CD4-positive, alpha-beta T cell treated with Interleukin-17A for 1 hour (primary cell): ENCODE data around the gene PSENEN.
A peak's percentile ranks its signal among the peaks of the same experiment; 100 is the strongest.
"Not testable (repeated sequence)": the region's sequence is repeated elsewhere in the genome, so short reads cannot be mapped to it uniquely, and the experiment has no call there.

ENCODE experiments used
- DNase-seq: peaks from one replicate; pipeline ENCODE4 v3.0.0-alpha.2; 2020

The PSENEN gene

GRCh38 chr19:35752746-35753350, 7.4 kb downstream of the PSENEN start:
- no peak for DNase-seq

DNA sequence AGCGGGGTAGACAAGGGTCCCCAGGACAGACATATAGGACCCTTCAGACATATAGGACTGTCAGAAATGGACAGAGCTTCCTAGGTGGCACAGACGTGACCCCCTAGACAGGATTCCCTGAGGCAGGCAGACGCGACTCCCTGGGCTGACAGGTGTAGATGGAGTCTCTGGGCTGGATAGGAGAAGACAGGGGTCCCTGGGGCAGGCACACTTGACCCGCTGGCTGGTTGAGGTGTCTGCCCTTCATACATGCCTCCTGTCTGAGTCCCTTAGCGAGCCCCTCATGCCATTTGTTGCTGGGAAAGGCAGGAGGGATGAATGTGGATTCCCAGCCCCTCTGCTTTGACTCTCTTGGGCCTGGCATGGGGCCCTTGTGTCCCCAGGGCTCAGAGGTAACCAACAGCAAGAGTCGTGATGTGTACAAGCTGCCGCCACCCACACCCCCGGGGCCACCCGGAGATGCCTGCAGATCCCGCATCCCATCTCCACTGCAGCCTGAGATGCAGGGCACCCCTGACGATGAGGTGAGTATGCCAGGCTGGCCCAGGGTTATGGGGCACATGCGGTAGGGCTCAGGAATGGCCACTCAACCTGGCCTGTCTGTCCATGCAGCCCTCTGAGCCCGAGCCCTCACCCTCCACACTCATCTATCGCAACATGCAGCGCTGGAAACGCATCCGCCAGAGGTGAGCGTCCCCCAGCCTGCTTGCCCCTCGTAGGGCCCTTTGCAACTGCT, 8.4 kb downstream of the PSENEN start:
- DNase-seq, result no peak

DNA sequence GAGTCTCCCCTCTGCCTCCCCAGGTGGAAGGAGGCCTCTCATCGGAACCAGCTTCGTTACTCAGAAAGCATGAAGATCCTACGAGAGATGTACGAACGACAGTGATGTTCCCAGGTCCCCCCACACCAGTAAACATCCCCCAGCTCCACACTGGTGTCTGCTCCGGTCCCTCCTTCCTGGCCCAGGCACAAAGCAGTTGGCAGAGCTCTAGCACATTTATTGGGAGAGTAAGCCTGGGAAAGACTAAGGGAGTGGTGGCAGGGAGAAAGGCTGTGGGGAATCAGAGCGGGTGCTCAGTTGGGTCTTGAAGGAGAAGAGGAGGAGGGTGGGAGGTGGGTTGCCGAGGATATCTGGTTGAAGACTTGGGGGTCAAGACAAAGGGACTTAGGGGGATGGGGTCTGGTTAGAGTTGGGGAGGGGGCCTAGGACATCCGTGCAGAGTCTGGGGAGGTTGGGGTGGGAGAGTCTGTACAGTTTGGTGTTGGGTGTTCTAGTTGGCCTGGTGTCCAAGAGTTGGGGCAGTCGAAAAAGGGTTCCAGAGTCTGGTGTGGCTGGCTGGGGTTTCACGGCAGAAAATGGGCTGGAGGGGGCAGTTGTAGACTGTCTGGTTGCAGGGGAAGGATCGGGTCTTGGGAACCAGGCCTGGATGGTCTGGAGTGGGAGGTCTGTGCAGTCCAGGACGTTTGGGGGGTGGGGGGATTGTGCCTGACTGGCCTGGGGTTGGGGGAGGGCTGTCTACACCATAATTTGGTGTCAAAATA, 9.1 kb downstream of the PSENEN start:
- no peak for DNase-seq

DNA sequence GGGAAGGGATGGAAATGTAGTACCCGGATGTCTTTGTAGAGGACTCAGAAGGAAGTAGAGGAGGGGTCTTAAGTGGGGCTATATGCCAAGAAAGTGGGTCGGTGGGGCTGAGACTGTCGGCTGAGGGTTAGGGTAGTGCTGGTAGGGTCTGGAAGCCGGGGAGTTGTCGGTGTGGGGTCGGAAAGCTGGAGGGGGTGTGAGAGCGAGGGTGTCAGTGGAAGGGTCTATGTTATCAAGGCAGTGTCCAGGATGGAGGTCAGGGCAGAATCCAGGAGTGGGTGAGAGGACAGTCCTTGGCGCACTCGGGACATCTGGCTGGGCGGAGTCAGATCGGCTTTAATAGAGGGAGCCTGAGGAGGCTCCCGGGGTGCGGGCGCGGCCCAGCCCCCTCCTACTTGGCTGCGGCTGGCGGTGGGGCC, 9.7 kb downstream of the PSENEN start:
- no peak for DNase-seq

- DNase-seq, result peak; percentile 71
Measured at GRCh38 chr19:35755550-35756376, 10.3 kb downstream of the PSENEN start.

GRCh38 chr19:35756377-35757230, 11.2 kb downstream of the PSENEN start, which contains the start of gene HSPB6:
TSS of gene HSPB6 (minus strand) at chr19:35757029. CDS start at chr19:35757008, 21 bp downstream.
- no peak for DNase-seq

DNA sequence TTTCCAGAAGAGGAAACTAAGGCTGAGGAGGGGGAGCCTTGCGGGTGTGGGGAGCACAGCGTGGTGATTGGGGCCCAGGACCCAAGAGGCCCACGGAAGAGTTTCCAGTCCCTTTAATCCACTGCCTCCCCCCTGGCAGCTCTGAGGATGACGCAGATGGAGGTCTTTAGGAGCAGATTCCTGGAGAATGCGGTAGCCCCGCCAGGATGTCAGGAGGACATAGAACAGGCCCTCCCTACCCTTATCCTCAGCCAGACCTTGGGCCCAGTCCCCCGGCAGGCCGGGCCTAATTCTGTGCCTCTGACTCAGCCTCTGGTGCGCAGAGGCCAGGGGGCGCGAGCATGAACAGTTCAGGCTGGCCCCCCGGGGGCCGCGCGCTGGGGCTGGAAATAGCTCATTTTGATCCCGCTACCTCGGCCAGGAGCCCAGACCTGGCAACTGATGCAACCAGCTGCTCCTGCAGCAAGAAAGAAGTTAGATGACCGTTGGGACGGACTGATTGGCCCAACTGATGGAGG, 11.8 kb downstream of the PSENEN start:
- DNase-seq, result peak; percentile 10

DNA sequence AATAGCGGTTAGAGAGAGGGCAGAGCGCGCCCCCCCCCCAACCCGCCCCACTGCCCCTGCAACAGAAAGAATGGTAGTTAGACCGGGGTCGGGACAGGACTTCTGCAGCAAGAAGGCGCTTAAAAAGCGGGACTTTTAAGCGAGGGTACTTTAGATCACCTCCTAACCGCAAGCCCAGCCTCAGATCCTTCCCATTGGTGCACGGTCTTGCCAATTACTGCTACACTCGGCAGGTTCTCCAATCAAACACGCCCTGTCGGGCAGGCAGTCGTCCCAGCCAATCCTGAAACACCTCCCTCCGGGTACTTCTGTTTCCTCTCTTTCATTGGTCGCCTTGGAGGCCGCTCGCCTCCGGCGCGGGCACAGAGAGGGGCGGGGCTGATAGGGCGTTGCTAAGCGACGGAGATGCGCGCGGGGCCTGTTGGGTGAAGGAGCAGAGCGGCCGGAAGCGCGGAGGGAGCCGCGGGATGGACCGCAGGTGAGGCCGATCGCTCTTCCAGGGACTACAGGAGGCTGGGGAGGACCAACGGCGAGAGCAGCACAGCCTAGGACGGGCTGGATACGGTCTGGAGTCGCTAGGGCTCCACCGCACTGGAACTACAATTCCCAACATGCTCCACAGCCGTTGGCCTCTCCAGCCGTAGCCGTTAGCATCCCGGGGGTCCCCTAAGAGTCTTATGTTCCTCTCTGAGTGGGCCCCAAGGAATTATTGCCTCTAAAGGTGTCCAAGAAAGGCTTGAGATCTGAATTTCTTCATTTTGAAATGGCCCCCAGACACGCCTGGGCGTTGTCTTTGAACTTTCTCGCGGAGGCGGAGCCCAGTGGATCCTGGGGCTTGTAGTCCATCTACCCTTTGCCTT, 12.5 kb downstream of the PSENEN start, which contains the start of gene PROSER3:
Gene PROSER3, plus strand, starts transcription at position 428 of the 860 bp plus-strand sequence. Its CDS starts 40 bp downstream, at position 468.
- DNase-seq, result peak; percentile 100

- no peak for DNase-seq
Measured at GRCh38 chr19:35759697-35760096, 14.2 kb downstream of the PSENEN start.

GRCh38 chr19:35760711-35761349, 15.4 kb downstream of the PSENEN start:
- no peak for DNase-seq

- DNase-seq, result no peak
Measured at GRCh38 chr19:35764432-35765315, 19.2 kb downstream of the PSENEN start.

DNA sequence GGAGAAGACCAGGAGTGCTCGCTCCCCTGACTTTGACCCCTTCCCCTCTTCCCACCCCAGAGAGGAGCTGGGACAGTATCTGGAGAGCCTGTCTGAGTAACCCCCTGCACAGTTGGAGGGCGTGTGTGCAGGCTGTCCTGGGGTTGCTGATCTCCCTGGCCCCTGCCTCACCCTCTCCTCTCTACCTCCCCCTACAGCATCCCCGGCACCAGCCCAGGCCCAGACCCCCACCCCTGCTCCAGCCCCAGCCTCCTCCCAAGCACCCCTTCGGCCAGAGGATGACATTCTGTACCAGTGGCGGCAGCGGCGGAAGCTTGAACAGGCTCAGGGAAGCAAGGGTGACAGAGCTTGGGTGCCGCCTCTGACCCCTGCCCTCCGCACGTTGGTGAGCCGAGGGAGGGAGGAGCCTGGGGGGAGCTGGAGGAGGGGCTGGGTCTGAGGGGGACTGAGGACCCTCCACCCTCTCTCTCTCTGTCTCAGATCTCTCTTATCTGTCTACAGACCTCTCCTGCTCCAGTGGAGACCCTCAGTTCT, 21.2 kb downstream of the PSENEN start:
- no peak for DNase-seq

- DNase-seq, result no peak
Measured at GRCh38 chr19:35767288-35768081, 22.0 kb downstream of the PSENEN start.

GRCh38 chr19:35768082-35768421, 22.6 kb downstream of the PSENEN start:
- no peak for DNase-seq

DNA sequence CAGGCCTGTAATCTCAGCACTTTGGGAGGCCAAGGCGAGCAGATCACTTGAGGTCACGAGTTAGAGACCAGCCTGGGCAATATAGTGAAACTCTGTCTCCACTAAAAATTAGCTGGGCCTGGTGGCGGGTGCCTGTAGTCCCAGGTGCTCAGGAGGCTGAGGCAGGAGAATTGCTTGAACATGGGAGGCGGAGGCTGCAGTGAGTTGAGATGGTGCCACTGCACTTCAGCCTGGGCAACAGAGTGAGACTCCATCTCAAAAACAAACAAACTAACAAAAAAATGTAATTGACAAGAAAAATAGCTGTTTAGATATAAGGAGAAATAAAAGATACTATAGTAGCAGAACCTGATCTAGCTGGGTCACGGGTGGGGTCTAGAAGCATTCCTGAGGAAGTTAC, 26.9 kb downstream of the PSENEN start:
- DNase-seq, result not testable (repeated sequence)

- DNase-seq, result no peak
Measured at GRCh38 chr19:35773020-35773806, 27.8 kb downstream of the PSENEN start.
